ENCODE data around the gene TSPAN16.

DNA sequence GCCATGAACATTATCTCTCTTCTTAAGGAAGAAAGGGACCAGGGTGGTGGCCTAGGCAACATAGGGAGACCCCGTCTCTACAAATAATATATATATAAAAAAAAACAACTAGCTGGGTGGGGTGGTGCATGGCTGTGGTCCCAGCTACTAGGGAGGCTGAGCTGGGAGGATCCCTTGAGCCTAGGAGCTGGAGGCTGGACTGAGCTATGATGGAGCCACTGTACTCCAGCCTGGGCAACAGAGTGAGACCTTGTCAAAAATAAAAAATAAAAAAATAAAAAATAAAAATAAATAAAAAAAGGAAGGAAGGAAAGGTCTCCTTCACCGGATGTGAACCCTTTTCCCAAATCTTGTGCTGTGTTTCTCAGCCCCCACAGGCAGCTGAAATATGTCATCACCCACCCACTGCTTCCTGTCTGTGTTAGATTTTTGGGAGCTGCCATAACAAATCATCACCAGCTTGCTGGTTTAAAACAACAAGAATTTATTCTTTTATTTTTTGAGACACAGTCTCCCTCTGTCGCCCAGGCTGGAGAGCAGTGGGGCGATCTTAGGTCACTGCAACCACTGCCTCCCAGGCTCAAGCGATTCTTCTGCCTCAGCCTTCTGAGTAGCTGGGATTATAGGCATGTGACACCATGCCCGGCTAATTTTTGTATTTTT is 9.5 kb upstream of the TSPAN16 start:
- TF ChIP-seq POLR2A (IDR thresholded peaks at IDR 0.05), result no peak
- TF ChIP-seq, protein P1, sequence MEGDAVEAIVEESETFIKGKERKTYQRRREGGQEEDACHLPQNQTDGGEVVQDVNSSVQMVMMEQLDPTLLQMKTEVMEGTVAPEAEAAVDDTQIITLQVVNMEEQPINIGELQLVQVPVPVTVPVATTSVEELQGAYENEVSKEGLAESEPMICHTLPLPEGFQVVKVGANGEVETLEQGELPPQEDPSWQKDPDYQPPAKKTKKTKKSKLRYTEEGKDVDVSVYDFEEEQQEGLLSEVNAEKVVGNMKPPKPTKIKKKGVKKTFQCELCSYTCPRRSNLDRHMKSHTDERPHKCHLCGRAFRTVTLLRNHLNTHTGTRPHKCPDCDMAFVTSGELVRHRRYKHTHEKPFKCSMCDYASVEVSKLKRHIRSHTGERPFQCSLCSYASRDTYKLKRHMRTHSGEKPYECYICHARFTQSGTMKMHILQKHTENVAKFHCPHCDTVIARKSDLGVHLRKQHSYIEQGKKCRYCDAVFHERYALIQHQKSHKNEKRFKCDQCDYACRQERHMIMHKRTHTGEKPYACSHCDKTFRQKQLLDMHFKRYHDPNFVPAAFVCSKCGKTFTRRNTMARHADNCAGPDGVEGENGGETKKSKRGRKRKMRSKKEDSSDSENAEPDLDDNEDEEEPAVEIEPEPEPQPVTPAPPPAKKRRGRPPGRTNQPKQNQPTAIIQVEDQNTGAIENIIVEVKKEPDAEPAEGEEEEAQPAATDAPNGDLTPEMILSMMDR (IDR thresholded peaks at IDR 0.05), result peak in 2 of 4 experiments; percentile 29 to 31
